ENCODE results near the gene GBF1.

GRCh38 chr10:102261196-102261595, 15.9 kb downstream of the GBF1 start:
- no peak for TF ChIP-seq CTCF (optimal IDR thresholded peaks at IDR 0.05 in 1 of 3, IDR thresholded peaks at IDR 0.05 in 1 of 3, conservative IDR thresholded peaks at IDR 0.05 in 1 of 3; ENCODE audit: extremely low read depth in 1 of 3, insufficient read depth in 2 of 3, low read length in 3 of 3)
- TF ChIP-seq EZH2 (IDR thresholded peaks at IDR 0.05; ENCODE audit: low read length), result no peak
